Daoy (cell line): Measurements from ENCODE around the gene HOXB4. TPM values are rescaled to one million over a fixed set of nuclear protein-coding genes. Genes with fewer than 3 reads are reported as not detected.

Experiments used
- DNase-seq: peaks from one replicate; pipeline ENCODE4 v3.0.0-alpha.2; 2015; ENCODE audit warnings: low read depth
- total RNA-seq: library from RNA; depleted of rRNA; stranded (reverse); fragments of >200 nt; shearing (Covaris generic); gene quantifications from 2 replicates; pipeline ENCODE4 v1.2.3, GENCODE V29; 2014; rRNA removed

Gene HOXB4
- 0.68 and 2.5 TPM in 2 replicates for total RNA-seq

DNA sequence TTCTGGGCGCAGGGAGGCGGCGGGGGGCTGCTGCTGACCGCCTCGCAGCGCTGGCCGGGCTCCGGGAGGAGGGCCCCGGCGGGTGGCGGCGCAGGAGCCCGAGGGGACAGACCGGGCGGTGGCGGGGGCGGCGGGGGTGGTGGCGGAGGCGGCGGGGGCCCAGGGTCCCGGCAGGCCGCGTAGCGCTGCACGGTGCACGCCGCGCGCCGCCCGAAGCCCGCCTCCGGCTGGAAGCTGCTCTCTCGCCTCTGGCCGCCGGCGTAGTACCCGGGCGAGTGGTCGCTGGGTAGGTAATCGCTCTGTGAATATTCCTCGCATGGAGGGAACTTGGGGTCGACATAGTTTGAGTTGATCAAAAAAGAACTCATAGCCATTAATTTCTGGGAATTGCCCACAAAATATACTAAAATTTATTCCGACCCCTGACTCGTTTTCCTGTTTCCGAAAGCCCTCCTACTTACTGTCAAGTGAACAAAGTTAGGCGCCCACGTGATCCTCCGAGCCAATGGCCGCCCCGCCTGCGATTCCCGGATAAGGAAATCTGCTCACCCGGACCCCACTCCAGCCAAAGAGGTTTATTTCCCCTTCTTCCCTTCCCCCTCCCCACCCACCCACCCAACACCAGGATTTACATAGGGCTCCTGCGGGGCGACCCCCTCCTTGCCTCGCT lies at the start of gene HOXB4:
TSS of gene HOXB4 (minus strand) at position 405 of the 670 bp plus-strand sequence. CDS start at position 374, 31 bp downstream.
- DNase-seq = peak; percentile 75

DNA sequence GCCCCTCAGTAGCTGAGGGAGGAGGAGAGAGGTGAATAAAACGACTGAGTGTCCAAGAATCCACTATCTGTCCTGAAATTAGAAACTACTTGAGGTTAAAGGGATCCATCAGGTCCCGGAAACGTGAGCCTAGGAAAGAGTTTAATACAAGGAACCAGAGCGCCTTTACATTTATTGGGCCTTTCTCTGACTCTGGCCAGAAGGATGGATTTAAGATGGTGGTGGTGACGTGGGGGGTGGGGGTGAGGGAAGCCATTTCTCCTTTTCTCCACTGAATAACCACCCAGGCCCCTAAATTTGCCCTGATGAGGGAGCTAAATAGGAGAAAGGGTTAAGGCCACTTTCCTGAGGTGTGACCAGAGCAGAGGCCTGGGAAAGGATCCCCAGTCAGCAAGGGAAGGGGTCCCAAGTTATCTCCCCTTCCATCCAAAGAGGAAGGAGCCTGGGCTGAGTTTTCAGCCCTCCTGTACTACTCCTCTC lies 49.0 kb upstream of the HOXB4 start:
- no peak for DNase-seq

DNA sequence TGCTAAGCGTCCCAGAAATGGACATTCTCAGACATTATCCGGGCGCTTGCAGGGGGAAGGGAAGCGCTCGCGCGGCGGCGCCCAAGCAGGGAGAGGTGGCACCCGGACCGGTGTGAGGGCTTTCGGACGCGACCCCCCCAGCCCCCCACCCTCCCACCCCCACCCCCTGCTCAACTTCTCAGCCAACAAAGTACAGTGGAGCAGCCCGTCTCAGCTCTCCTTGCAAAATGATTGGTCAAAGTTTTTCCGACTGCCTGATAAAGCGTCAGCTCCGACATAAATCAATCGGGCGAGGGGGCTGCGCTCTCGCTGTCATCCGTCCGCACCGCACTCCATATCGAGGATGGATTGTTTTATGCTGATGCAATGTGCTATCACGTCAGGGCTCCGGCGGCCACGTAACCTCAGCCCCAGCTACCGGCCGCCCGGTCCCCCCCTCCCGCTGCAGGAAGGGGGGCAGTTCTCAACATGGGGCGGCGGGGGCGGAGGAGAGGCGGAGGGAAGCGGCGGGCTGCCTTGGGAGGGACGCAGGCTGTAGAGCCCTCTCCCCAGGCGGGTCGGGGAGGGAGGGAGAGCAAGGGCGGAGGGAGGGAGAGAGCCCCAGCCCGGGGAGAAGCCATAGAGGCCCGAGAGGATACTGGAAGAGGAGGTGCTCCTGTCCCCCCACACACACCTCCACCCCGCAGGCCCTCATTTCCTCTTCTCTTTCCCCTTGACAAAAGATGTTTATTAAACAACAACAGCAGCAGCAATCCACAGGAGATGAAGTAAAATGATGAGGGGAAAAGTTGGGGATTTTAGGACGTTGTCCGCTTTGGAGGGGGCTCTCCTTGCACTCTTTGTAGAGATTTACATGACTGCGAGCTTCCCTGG lies 48.3 kb upstream of the HOXB4 start, which contains the start of gene HOXB9:
TSS of gene HOXB9 (minus strand) at position 114 of the 873 bp plus-strand sequence. CDS start at position 25, 89 bp downstream.
- DNase-seq = peak; percentile 82

DNA sequence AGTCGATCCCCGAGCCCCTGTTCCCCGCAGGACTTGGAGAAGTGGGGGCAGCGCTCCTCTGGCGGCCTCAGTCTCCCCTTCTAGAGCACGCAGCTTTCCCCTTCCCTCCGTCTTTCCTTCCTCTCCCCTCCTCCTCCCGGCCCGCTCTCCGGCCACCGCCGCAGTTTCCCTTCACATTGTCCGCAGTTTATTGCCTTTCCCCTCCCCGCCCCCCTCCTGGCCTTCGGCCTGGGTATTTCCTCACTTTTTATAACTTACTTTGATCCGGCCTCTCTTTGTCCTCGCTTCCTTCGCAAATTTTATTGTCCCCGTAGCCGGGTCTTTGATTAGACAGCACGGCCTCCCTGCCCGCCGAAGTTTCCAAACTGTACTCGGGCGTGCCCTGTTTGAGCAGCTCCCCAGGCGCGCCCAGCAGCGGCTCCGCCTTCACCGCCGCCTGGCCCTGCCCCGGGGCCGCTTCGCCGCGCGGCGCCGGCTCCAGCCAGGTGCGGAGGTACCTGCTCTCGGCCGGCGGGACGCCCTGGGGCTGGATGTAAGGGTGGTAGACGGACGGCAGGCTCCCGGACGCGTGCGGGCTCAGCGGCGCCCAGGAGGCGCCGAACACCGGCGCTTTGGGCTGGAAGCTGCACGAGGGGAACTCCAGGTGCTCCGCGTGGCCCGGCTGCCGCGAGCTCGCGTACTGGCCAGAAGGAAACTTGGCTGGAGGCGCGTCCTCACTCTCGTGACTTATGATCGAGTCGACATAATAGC lies 47.5 kb upstream of the HOXB4 start:
- DNase-seq = peak; percentile 63

DNA sequence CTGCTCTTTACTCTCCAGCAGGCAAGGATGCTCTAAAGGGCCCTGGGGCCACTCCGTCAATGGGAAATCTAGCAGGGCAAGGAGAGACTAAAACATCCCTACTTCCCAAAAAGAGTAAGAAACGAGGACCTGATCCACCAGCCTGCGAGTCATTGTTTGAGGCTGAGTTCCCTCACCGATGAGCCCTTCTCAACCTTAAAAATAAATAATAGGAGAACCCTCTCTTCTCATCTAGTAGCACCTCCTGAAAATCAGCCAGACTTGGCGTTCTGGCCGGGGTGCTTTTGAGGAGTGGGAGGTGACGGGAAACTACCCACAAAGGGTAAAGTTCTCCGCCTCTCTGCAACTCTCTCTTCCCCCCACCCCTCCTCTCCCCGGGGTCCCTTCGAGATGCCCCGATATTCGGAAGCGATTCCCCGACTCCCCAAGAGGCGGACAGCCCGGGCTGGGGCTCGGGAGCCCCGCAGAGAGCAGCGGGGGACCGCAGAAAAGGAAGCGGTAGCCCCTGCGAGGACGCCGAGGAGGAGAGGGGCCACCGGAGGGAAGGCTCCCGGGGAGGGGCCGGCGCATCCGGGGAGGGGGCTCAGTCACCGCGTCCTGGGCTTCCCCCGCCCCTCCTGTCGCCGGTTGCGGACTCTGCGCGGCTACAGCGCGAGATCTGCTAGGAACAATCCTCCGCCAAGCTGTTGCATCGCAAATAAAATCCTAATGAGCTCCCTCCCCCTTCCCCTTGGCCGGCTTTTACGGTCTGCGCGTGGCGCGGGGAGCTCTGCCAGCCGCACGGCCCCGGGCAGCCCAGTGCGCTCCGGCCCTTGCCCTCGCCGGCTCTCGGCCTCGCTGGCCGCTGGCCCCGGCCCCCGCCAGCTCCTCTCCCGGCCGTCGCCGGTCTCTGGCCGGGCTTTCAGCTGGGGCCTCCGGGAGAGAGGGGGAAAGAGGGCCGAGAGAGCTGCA lies 46.7 kb upstream of the HOXB4 start:
- DNase-seq = peak; percentile 53

DNA sequence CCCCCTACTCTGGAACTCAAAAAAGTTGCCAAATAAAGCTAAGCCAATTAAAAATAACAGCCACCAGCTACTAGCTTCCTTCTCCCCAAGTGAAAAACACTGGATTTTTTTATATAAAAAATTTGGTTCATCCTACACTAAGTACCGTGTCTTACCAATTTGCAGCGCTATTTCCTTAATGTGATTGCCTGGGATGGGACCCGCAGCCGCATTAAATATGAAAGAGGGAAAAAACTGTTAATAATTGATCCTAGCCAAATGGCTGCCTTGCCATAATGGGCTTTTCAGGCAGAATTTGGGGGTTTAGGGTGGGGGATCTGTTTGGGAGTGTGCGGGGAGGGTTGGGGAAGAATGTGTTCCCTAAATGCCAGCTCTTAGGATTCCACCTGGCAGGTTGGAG lies 46.0 kb upstream of the HOXB4 start:
- DNase-seq = no peak

DNA sequence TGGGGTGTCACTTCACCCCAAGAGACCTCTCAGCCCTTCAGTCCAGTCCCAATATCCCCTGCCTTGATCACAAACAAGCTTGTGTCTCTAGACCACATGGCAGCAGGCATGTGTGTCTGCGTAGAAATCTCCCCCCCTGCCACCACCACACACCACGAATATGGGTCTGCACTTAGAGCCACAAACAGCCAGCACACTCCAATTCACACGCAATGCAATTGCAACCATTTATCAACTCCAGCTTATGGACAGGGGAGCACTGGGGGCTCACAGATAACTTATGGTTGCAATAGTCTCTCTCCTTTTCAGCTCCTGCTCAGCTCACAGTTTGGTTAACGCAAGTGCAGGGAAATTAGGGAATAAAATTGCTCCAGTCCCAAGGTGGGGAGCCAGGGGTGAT lies 45.4 kb upstream of the HOXB4 start:
- DNase-seq = no peak

DNA sequence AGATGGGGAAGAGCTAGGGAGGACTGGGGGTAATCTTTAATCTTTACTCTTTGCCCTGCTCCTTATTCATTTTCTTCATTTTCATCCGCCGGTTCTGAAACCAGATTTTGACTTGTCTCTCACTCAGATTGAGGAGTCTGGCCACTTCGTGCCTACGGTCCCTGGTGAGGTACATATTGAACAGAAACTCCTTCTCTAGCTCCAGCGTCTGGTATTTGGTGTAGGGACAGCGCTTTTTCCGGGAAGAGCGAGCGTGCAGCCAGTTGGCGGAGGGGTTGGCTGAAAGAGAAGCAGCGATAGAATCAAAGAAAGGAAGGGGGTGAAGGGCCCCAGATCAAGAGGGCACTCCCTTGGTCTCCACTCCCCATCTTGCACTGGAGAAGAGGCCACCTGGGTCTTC lies 44.7 kb upstream of the HOXB4 start:
- no peak for DNase-seq

DNA sequence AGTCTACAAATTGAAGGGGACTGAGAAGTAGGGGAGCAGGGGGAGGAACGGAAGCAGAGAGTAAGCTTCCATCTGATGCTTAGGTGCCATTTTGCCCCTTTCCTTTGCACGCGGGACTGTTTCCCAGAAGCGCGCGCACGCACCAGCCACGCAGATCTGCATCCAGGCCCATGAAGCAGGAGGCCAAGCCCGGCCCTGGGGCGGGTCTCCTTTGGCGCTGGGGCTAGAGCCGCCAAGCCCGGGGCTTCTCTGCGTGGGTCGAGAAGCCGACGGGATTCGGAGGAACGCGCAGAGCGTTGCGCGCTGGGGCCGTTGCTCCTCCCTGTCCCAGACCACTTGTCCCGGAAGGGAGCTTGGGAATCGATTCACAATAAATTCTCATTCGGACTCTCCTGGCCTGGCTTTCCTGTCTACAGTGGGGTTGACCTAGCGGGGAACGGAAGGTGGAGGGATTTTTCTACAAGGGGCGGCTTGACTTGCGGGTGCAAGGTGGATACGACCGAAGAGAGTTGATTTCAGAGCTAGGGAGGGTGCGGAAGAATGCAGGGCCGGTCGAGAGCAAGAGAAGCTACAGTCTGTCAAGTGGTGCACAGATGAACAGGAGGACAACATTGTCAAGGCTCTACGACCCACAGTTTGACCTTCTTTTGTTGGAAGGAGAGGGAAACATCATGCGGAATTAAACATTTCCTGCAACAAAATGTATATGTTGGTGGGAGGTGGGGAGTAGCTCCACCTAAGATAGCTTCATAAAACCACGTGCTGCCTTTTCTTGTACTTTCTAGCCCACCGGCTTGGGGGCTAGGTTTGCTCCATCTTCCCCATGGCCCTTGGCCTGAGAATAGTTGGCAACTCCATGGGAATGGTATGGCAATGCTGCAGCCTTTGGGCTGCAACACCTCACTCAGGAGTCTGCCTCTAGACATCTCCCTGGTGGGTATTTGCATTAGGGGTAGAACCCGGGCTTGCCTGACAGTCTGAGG lies 43.6 kb upstream of the HOXB4 start:
- no peak for DNase-seq

DNA sequence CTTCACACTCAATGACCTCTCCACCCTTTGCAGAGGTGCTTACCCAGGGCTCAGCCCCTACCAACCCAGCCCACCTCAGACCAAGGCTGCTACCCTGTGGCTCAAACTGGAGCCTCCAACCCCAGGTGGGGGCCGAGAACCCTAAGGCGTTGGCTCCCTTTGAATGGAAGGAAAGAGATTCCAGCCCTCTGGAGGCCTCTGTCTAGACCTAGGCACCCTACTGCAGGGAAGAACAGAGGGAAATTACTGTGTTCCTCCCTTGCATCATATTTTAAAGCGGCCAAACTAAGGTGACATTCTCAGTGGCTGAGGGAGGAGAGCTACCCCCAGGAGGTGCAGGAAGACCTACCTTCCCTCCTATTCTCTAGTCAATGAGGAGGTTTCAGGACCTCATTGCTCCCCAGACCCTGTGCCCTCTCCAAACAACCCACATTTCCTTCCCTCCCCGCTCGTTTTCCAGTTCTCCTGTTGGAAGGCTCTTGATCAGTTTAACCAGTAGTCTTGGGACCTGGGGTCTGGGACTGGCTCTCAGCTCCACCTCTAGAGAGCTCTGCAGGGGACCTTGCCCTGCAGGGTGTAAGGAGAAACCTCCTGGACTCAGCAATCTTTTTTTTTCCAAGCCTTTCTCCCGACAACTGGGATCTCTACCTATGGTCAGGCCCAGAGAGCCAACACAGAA lies 42.5 kb upstream of the HOXB4 start:
- DNase-seq = no peak

DNA sequence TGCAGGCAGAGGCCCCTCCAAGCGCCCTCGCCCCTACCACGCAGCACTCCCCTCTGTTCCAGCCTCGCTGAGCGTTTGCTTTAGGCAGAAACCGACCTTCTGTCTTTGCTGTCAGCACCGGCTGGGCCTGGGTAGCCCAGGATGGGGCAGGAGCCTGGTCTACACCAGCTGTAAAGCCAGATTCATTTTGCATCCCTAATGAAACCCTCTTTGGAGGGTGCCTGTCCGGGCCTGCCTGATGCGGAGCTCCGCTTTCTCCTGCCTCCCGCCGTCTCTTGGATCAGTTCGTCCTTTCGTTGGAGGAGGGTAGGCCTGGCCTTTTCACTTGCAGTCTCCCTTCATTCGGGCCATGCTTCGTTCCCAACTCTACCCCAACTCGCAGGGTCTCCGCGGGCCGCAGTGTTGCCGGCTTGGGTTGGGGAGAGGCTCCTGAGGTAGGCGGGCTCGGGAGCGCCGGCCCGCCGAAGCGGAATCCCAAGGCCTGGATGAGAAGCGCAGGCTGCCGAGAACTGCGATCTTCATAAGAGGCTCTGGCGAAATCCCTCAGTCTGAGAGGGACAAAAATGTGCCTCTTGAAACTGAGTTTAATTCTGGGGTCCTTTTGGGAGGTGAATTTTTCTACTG lies 41.8 kb upstream of the HOXB4 start:
- no peak for DNase-seq

DNA sequence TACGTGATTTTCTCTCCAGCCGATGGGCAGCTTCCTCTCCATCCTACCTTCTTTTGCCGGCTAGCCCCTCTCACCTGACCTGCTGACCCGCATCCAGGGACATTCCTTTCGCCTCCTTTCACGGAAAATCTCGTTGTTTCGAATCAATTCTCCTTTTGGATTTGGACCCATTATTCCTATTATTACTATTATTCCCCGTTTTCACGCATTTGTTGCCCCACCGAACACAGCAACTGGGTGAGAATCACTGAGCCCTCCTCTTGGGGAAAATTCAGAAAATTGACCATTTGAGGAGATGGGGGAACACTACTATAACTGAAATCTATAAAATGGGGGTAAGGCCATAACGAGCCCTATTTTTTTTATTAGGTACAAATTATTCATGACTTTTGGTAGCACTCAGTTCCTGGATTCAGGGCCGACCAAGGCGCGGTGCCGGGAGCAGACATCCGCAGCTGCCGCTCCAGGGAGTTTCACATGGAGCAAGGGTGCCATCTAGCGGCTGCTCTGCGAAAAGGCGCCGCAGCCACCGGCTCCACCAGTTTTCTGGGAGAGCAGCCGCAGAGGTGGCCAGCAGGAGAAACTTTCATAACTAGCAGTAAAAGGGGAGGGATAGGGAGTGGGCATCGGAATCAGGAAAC lies 40.2 kb upstream of the HOXB4 start:
- DNase-seq = peak; percentile 84

DNA sequence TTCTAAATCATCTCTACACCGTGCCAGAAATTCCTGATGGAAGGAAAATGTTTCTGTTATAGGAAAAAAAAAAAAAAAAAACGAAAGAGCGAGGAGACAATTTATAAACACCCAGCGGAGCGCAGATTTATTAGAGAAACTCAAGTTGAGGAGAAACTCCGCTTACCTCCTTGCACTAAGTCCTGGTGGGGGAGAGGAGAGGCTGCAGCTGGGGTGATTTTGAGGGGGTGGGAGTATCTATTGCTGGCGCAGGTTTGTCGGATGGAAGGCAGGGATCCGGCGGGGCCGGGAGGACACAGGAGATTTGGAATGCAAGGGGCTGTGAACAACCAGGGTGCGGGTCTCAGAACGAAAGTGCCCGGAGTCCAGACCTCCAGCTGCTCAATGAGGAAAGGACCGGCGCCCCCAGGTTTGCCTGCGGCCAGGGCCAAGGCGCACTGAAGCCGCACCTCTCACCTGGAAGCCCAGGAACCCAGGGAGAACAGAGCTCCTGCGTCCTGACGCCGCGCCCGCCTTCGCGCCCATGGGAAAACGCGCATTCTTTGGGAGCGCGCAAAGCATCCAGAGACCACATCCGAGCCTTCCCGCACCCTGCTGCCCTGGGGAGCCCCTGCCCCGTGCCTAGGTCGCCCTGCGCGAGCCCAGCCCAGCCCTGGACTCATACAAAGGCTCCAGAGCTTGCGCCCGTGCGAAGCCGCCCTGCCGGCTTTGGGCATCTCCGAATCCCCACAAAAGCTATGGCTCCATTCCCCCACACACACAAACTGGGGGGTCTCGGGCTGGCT lies 39.5 kb upstream of the HOXB4 start:
- DNase-seq = no peak

DNA sequence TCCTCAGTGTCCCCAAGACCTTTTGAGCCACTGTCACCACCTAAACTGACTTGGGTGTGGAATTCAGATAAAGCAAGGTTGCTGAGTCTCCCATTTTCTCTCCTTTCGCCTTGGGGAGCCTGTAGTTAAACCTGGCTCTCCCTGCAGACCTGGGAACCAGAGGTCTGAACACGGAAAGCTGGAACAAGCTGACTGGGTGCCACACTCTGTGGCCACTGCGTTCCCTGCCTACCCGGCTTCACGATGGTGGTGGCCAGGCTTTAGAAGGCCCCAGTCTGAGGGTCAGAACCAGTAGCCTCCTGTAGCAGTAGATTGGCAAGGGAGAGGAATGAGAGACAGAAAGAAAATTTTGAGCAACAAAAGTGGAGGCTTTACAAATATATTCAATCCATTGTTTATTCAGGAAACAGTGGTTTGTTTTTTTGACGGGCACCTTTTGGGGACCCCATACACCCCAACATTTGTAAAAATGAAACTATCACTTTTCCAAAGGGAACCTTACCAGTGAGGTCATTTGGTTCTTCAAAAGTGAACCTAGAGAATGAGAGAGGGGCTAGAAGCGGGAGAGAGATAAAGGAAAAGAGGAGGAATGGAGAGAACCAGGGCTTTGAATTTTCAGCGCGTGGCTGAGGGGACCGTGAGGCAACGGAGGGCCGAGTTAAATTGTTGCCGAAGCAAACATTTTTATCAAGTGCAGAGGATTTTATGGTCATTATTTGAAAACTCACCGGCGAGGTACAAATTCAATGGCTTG lies 38.7 kb upstream of the HOXB4 start:
- DNase-seq = no peak

DNA sequence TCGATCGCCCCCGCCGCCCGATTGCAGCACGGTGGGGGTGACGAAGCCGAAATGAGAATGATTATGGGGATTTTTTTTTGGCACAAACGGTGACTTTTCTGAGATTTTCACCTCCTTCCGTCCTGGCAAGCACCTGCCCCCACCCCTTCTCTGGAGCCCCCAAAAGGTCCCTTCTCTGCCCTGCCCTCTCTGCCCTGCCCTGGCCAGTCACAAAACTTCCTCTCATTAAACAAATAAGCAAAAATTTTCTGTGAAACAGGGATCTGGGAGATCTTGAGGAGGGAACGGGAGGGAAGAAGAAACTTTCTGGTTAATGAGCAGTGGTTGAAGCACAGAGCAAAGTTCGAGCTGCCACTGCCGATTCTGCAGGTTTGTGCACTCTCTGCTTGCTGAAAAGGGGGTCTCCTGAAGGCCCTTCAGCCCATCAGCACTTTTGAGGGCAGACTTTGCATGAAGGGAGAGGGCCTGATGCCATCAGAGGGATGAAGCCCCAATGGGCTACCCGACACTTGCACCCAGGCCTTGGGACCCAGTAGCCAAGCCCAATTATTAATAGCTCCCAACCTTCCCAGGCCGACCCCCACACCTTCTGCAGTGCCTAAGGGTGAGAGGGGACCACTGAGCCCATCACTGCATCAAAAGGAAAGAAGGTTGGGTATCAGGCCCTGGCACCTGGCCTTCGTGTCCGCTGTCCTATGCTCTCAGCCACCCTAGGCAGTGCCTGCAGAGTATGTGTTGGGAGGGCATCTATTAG lies 38.0 kb upstream of the HOXB4 start:
- DNase-seq = no peak
